OCI-LY1 (cell line): ENCODE data around the gene SIRT4.

Experiments used
- H2AFZ ChIP-seq: fragments of 200-600 bp; sonication (generic), shearing (Covaris generic); 2 replicates; pipeline ENCODE4 v1.6.0; 2014; ENCODE audit warnings: antibody characterized with exemption, mild to moderate bottlenecking, low read length
- H3F3A ChIP-seq: fragments of 200-600 bp; sonication (generic), shearing (Covaris generic); 2 replicates; pipeline ENCODE4 v1.6.0; 2014; ENCODE audit warnings: mild to moderate bottlenecking, antibody characterized with exemption, low read length, moderate library complexity; ENCODE audit not compliant: insufficient read depth
- H3K27ac ChIP-seq: fragments of 200-600 bp; sonication (generic); 2 replicates; pipeline ENCODE4 v1.5.1; 2014; ENCODE audit warnings: low read length, mixed run types, mild to moderate bottlenecking, low read depth; ENCODE audit not compliant: poor library complexity, severe bottlenecking
- H3K27me3 ChIP-seq: fragments of 200-600 bp; sonication (generic); 2 replicates; pipeline ENCODE4 v1.6.0; 2014; ENCODE audit warnings: antibody characterized with exemption, mild to moderate bottlenecking, low read length, moderate library complexity; ENCODE audit not compliant: insufficient read depth
- H3K36me3 ChIP-seq: fragments of 200-600 bp; sonication (generic); 2 replicates; pipeline ENCODE4 v1.6.1; 2014; ENCODE audit warnings: mild to moderate bottlenecking, antibody characterized with exemption, low read length, moderate library complexity, mixed read lengths; ENCODE audit not compliant: insufficient read depth
- H3K4me1 ChIP-seq: fragments of 200-600 bp; sonication (generic); 2 replicates; pipeline ENCODE4 v1.5.1; 2014; ENCODE audit warnings: mild to moderate bottlenecking, low read length, moderate library complexity; ENCODE audit not compliant: insufficient read depth, severe bottlenecking
- H3K4me2 ChIP-seq: fragments of 200-600 bp; sonication (generic), shearing (Covaris generic); 2 replicates; pipeline ENCODE4 v1.6.1; 2014; ENCODE audit warnings: low read length
- H3K4me3 ChIP-seq: fragments of 200-600 bp; sonication (generic); 2 replicates; pipeline ENCODE4 v1.5.1; 2014; ENCODE audit warnings: low read length, low read depth, mild to moderate bottlenecking, mixed read lengths; ENCODE audit not compliant: poor library complexity, severe bottlenecking
- H3K79me2 ChIP-seq: fragments of 200-600 bp; shearing (Covaris generic); 2 replicates; pipeline ENCODE4 v1.6.1; 2016; ENCODE audit warnings: mixed run types, low read length, mixed read lengths; ENCODE audit not compliant: insufficient read depth
- H3K9ac ChIP-seq: fragments of 200-600 bp; sonication (generic), shearing (Covaris generic); 2 replicates; pipeline ENCODE4 v1.6.1; 2014; ENCODE audit warnings: mild to moderate bottlenecking, low read length, mixed read lengths
- H3K9me2 ChIP-seq: fragments of 200-600 bp; sonication (generic), shearing (Covaris generic); 2 replicates; pipeline ENCODE4 v1.6.1; 2014; ENCODE audit warnings: low read depth, mild to moderate bottlenecking, low read length, mixed read lengths
- H3K9me3 ChIP-seq: fragments of 200-600 bp; shearing (Covaris generic); 2 replicates; pipeline ENCODE4 v1.6.1; 2014; ENCODE audit warnings: low read length, mixed read lengths
- H4K20me1 ChIP-seq: fragments of 200-600 bp; sonication (generic), shearing (Covaris generic); 2 replicates; pipeline ENCODE4 v1.6.0; 2016; ENCODE audit warnings: mild to moderate bottlenecking, low read length; ENCODE audit not compliant: insufficient read depth
- CTCF ChIP-seq: fragments of 200-600 bp; sonication (generic), shearing (Covaris generic); IDR thresholded peaks from 2 replicates; pipeline ENCODE4 v1.5.1; 2017; ENCODE audit warnings: mild to moderate bottlenecking, antibody characterized with exemption, low read length, moderate library complexity, mixed read lengths
- EZH2 ChIP-seq: fragments of 200-600 bp; sonication (generic), shearing (Covaris generic); IDR thresholded peaks from 2 replicates; pipeline ENCODE4 v1.8.0; 2017; ENCODE audit warnings: borderline replicate concordance, mixed run types, mild to moderate bottlenecking, antibody characterized with exemption, low read length, moderate library complexity, mixed read lengths

Gene SIRT4

DNA sequence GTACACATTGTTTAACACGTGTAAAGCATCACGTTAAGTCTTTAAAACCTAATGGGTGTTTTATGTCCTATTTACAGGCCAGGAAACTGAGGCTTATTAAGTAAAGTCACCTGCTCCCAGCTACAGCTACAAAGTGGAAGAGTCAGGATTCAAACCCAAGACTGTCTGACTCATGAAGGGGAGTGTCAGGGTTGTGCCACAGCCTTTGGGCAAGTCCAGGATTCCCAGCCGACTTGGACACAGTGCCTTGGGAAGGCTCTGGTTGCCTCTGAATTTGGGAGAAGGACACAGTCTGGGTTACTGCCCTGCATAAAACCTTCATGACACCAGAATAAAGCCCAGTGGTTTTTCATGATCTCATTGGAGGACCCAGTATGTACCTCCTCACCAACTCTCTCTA, 17.7 kb upstream of the SIRT4 start:
- H4K20me1 ChIP-seq, result no peaks in the 10 kb centered on the region
- no peaks in the 10 kb centered on the region for H3F3A ChIP-seq
- no peaks in the 10 kb centered on the region for H3K9me2 ChIP-seq
- H3K79me2 ChIP-seq, result no peaks in the 10 kb centered on the region
- no peak overlapping the region for H2AFZ ChIP-seq
- no peaks in the 10 kb centered on the region for H3K27me3 ChIP-seq
- no peak for TF ChIP-seq EZH2
- no peak for TF ChIP-seq CTCF
- H3K4me1 ChIP-seq, result no peaks in the 10 kb centered on the region
- no peak overlapping the region for H3K4me2 ChIP-seq
- H3K9ac ChIP-seq, result no peak overlapping the region
- H3K9me3 ChIP-seq, result no peaks in the 10 kb centered on the region
- H3K27ac ChIP-seq, result no peak overlapping the region
- H3K36me3 ChIP-seq, result no peaks in the 10 kb centered on the region
- H3K4me3 ChIP-seq, result no peak overlapping the region

DNA sequence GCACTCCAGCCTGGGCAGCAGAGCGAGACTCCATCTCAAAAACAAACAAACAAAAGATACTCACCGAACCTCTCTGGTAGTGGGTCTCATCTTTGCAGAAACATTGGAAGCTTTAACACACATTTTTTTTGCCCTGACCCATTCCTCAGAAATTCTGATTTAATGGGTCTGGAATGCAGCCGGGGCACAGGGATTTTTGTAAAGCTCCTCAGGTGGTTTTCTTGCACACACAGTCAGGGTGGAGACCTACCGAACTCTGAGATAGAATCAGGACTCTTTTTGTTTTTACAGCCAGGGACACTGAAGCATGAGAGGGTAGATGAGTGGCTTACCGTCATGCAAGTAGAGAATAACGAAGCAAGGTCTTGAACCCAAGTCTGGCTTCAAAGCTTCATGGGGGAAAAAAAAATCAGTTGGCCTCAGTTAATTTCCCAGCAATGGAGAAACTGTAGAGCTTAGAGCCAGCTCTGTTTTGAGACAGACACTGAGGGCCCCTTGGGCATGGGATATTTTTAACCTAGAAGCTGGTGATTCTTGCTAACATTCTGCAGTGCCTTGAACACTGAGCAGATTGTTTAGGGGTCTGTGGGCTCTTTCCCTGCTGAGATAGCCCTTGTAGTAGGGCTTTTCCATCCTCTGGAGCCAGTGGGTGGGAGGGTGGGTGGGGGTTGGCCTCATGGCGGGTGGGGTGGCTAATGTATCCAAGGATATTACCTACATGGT, 15.2 kb upstream of the SIRT4 start:
- H3K4me1 ChIP-seq, result peaks cover 13% of the 10 kb centered on the region
- no peaks in the 10 kb centered on the region for H3K36me3 ChIP-seq
- no peak overlapping the region for H3K4me3 ChIP-seq
- no peaks in the 10 kb centered on the region for H3K27me3 ChIP-seq
- H3K9me3 ChIP-seq, result no peaks in the 10 kb centered on the region
- no peak overlapping the region for H3K4me2 ChIP-seq
- H3K9ac ChIP-seq, result no peak overlapping the region
- TF ChIP-seq EZH2 (no peak), CTCF (no peak)
- peaks cover 7% of the 10 kb centered on the region; the same call in 1 of the 2 replicates for H3F3A ChIP-seq
- no peaks in the 10 kb centered on the region for H3K79me2 ChIP-seq
- no peak overlapping the region for H2AFZ ChIP-seq
- no peaks in the 10 kb centered on the region for H3K9me2 ChIP-seq
- H4K20me1 ChIP-seq, result no peaks in the 10 kb centered on the region
- H3K27ac ChIP-seq, result no peak overlapping the region

GRCh38 chr12:120287491-120287890, 14.6 kb upstream of the SIRT4 start:
- Histone ChIP-seq H3K4me3 (no peak overlapping the region), H3K27me3 (no peaks in the 10 kb centered on the region), H3F3A (peaks cover 7% of the 10 kb centered on the region; the same call in 1 of the 2 replicates), H3K79me2 (no peaks in the 10 kb centered on the region), H3K4me2 (no peak overlapping the region), H3K36me3 (no peaks in the 10 kb centered on the region), H4K20me1 (no peaks in the 10 kb centered on the region), H3K4me1 (peaks cover 13% of the 10 kb centered on the region), H3K9me3 (no peaks in the 10 kb centered on the region), H3K9me2 (no peaks in the 10 kb centered on the region), H3K9ac (no peak overlapping the region), H3K27ac (no peak overlapping the region), H2AFZ (no peak overlapping the region)
- no peak for TF ChIP-seq EZH2
- no peak for TF ChIP-seq CTCF
